NB4 (cell line): ENCODE data around the gene PTOV1.

Experiments used
- CTCF ChIP-seq: IDR thresholded peaks from one replicate; pipeline ENCODE4 v1.5.1; 2012; ENCODE audit warnings: low read depth, low read length
- MAX ChIP-seq: IDR thresholded peaks from 2 replicates; pipeline ENCODE4 v1.6.1; 2011; ENCODE audit warnings: low read depth, low read length
- MYC ChIP-seq: IDR thresholded peaks from 2 replicates; pipeline ENCODE4 v1.6.1; 2011; ENCODE audit warnings: low read depth, low read length
- POLR2A ChIP-seq: IDR thresholded peaks from 2 replicates; pipeline ENCODE4 v1.6.1; 2011; ENCODE audit warnings: mild to moderate bottlenecking; ENCODE audit not compliant: insufficient read length; ENCODE audit errors: extremely low read depth

- TF ChIP-seq CTCF (no peak), POLR2A (no peak), MAX (no peak), MYC (no peak)
These were observed 10.8 kb downstream of the PTOV1 start for GRCh38 chr19:49861541-49862378.
